ENCODE measurements around the gene ELMOD3. TPM values are rescaled to one million over a fixed set of nuclear protein-coding genes. Genes with fewer than 3 reads are reported as not detected.
"Not testable (repeated sequence)": the region's sequence is repeated elsewhere in the genome, so short reads cannot be mapped to it uniquely, and the experiment has no call there.

Gene ELMOD3
- polyA plus RNA-seq, 3 donors, result 24.3 to 28.6 (median 25.1) TPM

DNA sequence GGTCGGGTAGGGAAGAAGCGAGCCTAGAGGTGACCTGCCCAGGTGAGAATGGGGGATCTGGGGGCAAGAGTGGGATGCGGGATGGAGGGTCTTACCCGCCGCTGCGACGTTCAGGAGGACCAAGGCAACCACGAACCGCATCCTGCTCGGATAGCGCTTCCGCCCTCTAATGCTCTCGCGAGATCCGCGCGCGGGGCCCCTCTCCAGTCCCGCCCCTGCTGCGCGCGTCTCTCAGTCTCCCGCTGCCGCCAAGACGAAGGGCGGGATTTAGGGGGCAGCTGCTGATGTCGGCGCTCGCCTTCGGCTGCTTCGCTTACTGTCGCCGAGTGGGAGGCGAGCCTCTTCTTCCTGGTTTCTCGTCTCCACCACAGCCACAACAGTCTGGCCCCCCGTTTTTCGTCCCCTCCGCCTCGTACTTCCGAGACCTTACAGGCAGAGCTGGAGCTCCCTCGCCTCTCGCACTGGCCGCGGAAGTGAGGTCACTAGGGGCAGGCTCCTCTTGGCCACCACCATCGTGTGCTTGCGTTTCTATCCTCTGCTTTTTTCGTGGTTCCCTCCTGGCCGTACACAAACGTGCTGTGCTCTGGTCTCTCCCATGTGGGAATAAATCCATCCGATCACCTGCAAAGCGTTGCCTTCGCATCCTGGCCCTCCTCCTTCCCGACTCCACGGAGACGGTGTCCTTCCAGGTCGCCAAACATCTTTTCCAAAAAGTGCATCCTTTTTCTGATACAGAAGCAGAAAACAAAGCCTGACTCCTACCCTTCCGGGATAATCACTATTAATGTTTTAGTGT lies 26.5 kb upstream of the ELMOD3 start, which contains the start of gene TGOLN2:
Gene TGOLN2, minus strand, starts transcription at position 168 of the 796 bp plus-strand sequence. Its CDS starts 27 bp downstream, at position 141.
- peak; percentile 80 to 88 (median 82) for DNase-seq (ENCODE audit: low read depth in 3 of 3, low spot score in 2 of 3)

DNA sequence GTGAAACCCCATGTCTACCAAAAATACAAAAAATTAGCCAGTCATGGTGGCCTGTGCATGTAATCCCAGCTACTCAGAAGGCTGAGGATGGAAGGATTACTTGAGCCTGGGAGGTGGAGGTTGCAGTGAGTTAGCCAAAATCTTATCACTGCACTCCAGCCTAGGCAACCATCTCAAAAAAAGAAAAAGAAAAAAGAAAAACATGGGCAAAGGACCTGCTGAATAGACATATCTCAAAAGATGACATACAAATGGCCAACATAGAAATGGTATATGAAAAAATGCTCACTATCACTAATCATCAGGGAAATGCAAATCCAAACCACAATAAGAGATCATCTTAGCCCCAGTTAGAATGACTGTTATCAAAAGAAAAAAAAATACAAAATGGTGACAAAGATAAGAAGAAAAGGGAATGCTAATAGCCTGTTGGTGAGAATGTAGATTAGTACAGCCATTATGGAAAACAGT lies 25.4 kb upstream of the ELMOD3 start:
- DNase-seq (ENCODE audit: low read depth in 3 of 3, low spot score in 2 of 3), result no peak

DNA sequence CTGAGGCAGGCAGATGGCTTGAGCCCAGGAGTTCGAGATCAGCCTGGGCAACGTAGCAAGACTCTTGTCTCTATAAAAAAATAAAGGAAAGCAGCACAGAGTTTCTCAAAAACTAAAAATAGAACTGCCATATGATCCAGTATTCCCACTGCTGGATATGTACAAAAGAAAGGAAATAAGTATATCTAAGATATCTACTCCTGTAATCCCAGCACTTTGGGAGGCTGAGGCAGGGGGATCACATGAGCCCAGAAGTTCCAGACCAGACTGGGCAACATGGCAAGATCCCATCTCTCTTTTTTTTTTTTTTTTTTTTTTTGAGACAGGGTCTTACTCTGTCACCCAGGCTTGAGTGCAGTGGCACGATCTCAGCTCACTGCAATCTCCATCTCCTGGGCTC lies 24.9 kb upstream of the ELMOD3 start:
- DNase-seq (ENCODE audit: low read depth in 3 of 3, low spot score in 2 of 3), result not testable (repeated sequence)

DNA sequence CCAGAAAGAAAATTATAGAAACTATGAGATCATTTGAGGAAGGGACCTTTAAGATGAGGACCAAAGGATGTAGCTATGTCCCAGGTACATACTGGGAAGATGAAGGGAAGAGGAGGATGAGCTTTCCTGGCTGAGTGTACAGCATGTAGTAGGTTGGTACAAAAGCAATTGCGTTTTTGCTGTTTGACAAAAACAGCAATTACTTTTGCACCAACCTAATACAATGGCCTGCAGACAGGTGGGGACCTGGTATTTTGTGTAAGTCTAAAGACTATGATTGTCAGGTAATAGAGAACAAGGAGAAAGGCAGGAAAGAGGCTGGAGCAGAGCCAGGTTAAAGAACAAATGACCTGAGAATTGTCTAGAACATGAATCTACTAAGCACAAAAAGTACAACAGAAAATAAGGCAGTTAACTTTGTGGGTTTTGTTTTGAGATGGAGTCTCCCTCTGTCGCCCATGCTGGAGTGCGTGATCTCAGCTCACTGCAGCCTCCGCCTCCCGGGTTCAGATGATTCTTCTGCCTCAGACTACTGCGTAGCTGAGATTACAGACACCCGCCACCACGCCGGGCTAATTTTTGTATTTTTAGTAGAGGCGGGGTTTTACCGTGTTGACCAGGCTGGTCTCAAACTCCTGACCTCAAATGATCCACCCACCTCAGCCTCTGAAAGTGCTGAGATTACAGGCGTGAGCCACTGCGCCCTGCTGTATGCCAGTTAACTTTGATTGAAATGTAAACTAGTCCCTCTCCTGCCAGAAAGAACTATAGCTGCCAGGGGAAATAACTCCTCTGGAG lies 23.5 kb upstream of the ELMOD3 start:
- no peak for DNase-seq (ENCODE audit: low read depth in 3 of 3, low spot score in 2 of 3)

DNA sequence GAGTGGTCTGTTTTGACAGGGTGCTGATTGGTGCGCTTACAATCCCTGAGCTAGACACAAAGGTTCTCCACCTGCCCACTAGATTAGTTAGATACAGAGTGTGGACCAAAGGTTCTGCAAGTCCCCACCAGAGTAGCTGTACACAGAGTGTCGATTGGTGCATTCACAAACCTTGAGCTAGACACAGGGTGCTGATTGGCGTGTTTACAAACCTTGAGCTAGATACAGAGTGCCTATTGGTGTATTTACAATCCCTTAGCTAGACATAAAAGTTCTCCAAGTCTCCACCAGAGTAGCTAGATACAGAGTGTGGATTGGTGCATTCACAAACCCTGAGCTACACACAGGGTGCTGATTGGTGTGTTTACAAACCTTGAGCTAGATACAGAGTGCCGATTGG lies 20.7 kb upstream of the ELMOD3 start:
- DNase-seq (ENCODE audit: low read depth in 3 of 3, low spot score in 2 of 3), result not testable (repeated sequence)

DNA sequence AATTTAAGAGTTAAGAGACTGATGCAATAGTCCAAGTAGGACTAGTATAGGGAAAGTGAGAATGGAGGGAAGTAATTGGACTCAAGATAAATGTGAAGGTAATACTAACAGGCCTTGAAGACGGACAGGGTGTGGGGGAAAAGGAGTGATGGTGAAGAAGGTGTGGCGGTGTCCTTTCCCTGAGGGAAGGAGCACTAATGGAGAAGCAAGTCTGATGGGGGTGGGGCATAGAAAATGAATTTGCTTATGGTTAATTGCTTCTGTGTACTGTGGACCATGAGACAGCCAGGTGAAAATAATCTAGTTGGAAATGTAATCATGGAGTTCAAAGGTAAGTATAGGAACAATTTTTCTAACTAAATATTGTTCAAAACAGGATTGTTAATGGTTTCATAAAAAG lies 19.6 kb upstream of the ELMOD3 start:
- no peak for DNase-seq (ENCODE audit: low read depth in 3 of 3, low spot score in 2 of 3)

DNA sequence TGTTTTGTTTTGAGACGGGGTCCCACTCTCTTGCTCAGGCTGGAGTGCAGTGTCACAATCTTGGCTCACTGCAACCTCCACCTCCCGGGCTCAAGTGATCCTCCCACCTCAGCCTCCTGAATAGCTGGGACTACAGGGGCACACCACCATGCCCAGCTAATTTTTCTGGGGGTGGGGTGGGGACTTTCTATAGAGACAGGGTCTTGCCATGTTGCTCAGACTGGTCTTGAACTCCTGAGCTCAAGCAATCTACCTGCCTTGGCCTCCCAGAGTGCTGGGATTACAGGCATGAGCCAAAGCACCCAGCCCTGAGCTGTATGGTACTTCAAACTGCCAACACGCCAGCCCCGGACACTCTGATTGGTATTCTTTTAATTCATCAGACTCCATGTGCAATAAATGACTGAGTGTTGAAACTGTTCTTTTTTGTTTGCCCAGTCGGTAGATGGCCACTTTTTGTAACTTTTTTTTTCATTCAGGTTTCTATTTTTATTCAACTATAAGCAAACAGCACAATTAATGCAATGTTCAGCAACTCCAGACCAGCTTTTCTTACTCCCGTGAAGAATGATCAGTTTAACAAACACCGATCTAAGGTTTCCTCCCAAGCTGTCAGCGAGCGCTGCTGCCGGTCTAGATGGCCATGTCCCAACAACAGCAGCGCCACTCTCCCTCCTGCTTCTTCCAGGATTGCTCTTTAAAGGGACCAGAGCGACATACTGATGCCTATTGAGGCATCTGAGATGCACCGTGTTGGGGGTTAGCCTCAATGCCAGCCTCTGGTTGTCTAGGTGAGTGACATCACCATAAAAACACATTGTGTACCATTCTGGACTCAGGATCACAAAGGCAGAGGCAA lies 14.3 kb upstream of the ELMOD3 start:
- DNase-seq (ENCODE audit: low read depth in 3 of 3, low spot score in 2 of 3), result no peak

DNA sequence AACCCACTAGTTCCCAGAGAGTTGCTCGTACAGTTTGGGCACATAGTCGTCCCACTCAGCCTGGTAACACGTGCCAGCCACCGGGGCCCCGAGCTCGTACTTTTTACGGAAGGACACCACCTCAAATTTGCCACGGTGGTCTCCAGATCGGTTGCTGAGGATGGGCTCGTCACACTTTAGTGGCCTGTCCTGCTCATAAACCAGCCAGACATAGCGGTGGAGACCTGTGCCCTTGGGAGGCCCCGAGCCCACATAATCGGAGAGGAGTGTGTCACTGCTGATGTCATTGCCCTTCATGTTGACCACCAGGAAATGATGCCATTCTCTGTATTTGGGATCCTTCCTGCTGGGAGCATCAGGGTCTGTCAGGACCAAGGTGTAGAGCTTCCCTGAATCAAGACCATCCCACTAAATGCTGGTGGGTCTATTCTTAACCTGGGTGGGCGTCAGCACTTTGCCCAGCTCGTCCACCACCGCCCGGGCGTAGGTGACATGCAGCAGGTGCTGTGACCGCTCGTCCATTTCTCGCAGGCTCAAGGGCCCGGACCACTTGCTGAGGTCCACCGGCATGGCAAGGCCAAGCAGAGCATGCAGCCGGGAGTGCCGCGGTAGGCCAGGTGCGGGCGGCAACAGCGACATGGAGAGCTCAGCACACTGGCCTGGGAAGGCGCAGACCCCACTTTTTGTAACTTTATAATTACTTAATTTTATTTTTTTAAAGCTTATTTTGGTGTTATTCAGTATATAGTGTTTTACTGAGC lies 13.1 kb upstream of the ELMOD3 start:
- DNase-seq (ENCODE audit: low read depth in 3 of 3, low spot score in 2 of 3), result no peak

DNA sequence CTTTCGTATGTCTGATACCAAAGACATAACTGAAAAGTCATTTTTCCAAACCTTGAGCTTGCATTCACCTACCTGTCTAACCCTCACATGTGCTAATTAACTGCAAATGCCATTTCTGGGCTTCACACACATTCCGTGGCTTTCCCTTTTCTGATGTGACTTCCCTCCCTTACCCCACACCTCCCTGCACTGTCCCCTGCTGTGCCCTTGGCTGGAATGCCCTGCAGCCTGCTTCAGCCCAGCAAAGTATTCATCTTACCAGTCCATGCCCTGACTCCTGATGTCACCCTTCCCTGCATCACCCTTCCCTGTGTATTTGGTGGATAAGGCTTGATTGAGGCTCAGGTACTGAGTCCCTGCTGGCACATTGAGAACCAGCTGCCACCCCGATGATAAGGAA lies 12.4 kb upstream of the ELMOD3 start:
- DNase-seq (ENCODE audit: low read depth in 3 of 3, low spot score in 2 of 3), result no peak

DNA sequence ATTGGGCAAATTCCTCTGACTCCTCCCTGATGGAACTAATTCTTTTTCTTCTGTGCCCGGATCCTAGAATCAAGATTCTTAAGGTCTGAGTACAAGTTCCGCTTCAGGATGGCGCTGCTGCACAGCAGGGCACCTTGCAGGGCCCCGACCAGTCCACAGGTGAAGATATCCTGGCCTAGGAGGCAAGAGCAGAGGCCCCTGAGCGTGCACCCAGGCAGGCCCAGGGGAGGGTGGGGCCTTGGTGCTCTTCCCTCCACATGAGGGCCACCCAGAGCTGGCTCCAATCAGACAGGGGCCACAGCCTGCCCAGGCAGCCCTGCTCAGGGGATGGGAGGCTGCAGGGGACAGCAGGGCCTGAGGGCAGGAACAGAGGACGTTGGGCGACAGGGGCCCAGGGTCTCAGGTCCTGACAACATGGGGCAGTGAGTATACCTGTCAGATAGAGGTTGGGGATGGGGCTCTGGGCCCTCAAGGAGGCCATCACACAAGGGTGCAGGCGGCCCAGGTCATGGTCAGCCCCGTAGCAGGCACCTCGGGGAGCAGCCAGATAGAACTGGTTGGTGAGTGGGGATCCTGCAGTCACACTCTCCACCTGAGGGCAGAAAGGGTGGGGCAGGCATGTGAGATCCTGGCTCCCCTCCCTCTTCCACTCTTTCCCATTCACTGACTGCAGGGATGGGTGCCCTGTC lies 11.2 kb upstream of the ELMOD3 start:
- DNase-seq (ENCODE audit: low read depth in 3 of 3, low spot score in 2 of 3), result not testable (repeated sequence)

DNA sequence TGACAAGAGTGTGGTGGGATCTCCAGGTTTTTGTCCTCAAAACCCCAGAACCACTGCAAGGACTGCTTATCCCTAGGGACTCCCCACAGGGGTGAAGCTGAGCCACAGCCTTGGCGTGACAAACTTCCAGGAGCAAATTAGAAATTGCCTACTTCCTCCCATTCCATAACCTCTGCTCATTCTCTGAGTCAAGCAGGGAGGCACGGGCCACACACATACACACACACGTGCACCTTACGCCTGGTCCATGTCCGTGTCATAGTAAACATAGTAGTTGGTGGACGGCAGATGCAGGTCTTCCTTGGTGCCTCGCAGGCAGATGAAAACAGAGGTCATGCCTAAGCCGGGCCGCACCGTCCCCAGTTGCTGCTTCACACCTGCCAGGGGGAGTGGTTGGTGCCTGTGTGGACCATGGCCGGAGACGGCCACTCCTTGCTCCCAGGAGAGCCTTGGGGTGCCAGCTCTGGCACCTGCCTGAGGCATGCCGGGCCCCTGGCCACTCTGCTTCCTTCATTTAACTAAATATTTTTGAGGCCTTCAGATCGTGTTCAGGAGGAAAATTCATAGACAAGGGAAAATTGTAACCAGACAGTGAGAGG lies 10.1 kb upstream of the ELMOD3 start:
- no peak for DNase-seq (ENCODE audit: low read depth in 3 of 3, low spot score in 2 of 3)

DNA sequence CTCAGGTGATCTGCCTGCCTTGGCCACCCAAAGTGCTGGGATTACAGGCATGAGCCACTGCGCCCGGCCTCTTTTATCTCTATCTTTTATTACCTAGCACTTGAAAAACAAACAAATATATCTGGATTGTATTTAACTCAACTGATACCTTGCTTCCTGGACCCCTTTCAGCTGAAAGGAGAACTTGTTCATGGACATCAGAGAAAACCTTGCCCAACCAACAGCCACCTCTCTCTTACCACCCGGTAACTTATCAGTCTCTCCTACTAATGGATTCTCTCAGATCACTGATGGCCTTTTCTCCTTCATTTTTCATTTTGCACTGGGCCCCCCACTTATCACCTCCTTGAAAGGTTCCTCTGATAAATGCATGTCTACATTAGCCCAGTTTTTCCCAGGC lies 7.0 kb upstream of the ELMOD3 start:
- DNase-seq (ENCODE audit: low read depth in 3 of 3, low spot score in 2 of 3), result no peak

DNA sequence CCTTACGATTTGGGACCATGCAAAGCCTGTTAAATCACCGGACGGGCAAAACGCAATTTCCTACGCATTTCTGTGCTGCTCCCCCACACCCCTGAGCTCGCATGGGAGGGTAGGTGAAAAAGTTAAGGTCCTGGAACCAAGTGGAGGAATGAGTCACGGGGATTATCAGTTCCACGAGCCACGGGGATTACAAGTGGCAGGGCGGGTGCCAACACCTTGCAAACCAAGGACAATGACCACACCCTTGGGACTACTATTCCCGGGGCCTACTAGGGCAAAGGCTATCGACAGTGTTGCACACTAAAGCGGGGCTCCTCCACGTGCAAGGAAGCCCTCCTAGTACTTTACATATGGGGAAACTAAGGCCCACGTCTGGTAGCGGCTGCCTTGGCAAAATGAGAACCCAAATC lies 688 bp upstream of the ELMOD3 start:
- DNase-seq (ENCODE audit: low read depth in 3 of 3, low spot score in 2 of 3), result no peak

DNA sequence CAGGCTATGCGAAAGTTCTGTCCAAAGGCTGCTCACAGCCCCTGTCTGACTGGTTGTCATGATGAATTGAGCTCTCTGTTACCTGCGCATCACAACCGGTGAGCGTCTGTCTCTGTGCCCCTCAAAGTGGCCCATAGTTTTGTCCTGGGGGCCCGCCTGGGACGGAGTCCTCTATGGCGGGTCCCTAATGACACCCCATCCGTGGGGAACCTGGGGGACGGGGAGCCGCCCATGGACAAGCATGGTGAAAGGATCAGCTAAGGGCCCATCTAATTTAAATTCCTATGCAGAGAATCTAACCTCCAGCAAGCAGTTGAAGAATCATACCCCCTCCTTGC lies 473 bp downstream of the ELMOD3 start:
- DNase-seq (ENCODE audit: low read depth in 3 of 3, low spot score in 2 of 3), result no peak

DNA sequence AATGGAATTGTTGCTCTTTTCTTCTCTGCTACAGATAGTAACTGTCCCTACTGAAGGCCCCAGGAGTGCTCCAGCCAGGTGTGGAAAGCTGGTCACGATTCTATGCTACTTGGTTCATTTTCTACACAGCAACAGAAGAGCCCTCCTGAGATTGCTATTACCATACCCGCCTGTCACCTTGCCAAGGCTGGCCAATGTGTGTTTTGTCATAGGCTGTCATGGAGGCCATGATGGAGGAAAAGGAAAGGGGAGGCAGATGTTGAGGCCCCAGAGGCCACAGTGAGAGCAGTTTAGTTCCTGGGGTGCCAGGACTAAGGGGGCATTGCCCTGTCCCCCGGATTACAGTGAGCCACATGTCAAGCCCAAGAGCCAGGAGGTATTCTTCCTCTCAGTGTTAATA lies 952 bp downstream of the ELMOD3 start:
- no peak for DNase-seq (ENCODE audit: low read depth in 3 of 3, low spot score in 2 of 3)

DNA sequence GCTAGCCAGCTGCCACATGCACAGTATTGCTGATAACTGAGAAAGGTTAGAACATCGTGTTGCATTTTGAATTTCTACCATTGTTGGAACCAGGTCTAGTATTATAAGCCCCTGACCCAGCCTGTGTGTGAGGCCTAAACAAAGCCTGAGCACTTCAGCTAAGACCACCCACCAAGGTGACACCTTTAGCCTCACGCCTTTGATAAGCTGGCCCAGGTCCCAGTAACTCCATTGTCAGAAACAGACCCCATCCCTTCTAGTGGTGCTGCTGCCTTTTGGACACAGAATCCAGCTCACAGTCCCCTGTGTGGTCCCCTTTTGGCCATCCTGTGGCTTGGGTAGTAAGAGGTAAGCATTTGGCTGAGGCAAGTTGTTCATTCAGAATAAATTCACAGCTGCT lies 1.6 kb downstream of the ELMOD3 start:
- no peak for DNase-seq (ENCODE audit: low read depth in 3 of 3, low spot score in 2 of 3)

DNA sequence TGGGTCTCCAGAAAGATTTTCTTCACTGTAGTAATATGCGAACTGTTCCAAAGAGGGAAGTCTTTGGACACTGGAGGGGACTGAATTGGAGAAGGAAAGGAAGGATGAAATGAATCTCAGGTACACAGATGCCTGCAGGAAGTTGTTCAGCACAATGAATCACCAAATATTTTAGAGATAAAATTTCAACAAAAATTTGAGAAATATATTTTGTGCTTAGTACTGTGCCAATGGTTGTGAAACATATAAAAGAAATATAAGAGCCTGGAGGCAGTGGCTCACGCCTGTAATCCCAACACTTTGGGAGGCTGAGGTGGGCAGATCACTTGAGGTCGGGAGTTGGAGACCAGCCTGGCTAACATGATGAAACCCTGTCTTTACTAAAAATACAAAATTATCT lies 3.2 kb downstream of the ELMOD3 start:
- DNase-seq (ENCODE audit: low read depth in 3 of 3, low spot score in 2 of 3), result no peak

DNA sequence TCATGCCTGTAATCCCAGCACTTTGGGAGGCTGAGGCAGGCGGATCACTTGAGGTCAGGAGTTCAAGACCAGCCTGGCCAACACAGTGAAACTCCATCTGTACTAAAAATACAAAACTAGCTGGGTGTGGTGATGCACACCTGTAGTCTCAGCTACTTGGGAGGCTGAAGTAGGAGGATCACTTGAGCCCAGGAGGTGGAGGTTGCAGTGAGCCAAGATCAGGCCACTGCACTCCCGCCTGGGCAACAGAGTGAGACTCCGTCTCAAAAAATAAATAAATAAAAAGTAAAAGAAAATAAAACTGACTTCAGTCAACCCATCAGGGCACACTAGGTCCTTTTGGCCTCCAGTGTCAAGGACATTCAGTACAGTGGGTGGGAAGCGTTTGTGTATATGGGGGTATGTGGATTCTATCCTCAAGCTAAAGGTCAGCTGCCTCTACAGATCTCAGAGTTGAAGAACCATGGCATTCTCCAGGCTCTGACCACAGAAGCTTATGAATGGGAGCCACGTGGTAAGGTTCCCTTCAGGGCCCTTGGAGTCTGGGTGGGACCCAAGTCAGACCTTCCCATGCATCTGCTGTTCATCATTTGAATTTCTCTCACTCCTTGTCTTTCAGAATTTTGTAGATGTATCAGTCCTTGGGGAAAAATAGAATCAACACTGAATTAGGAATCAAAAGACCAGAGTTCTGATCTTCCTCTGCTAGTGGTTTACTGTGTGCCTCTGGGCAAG lies 8.3 kb downstream of the ELMOD3 start:
- DNase-seq (ENCODE audit: low read depth in 3 of 3, low spot score in 2 of 3), result not testable (repeated sequence)

DNA sequence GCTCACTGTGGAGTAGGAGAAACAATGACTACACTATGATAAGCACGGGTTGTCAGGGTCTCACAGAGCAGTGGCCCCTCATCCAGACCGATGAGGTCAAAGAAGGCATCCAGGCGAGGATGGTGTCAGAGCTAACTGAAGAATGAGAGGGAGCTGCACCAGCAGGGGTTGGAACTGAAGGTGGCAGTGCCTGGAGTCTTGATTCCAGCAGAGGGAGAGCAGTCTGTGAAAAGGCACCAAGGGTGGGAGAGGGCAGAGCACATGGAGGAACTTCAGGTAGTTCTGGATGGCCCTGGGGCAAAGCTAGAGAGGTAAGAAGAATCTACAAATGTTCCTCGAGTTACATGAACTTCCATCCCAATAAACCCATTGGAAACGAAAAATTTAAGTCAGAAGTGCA lies 12.6 kb downstream of the ELMOD3 start:
- DNase-seq (ENCODE audit: low read depth in 3 of 3, low spot score in 2 of 3), result no peak

Data from right renal cortex interstitium (tissue), 3 donors.